OCI-LY3 (cell line): ENCODE results near the gene SH2D1B.

Experiments used
- H2AFZ ChIP-seq: fragments of 200-600, 300-600 bp; shearing (Covaris generic); 2 replicates; pipeline ENCODE4 v1.6.0; 2014; ENCODE audit warnings: antibody characterized with exemption, low read depth, low read length
- H3K27ac ChIP-seq: fragments of 200-600, 300-600 bp; sonication (generic); 2 replicates; pipeline ENCODE4 v1.5.1; 2014; ENCODE audit warnings: mild to moderate bottlenecking, low read length, moderate library complexity, mixed read lengths
- H3K27me3 ChIP-seq: fragments of 200-600, 300-600 bp; sonication (generic); 2 replicates; pipeline ENCODE4 v1.6.1; 2014; ENCODE audit warnings: low read depth, low read length, mixed read lengths
- H3K36me3 ChIP-seq: fragments of 200-600, 300-600 bp; sonication (generic); replicated peaks from 2 replicates; pipeline ENCODE3; 2014; ENCODE audit warnings: low read depth, low read length, mixed read lengths
- H3K4me1 ChIP-seq: fragments of 300-600, 200-600 bp; sonication (generic); 2 replicates; pipeline ENCODE4 v1.6.1; 2014; ENCODE audit warnings: low read length, mixed read lengths
- H3K4me2 ChIP-seq: fragments of 200-600, 300-600 bp; sonication (generic); 2 replicates; pipeline ENCODE4 v1.6.1; 2014; ENCODE audit warnings: low read length, mixed read lengths
- H3K4me3 ChIP-seq: fragments of 300-600, 200-600 bp; sonication (generic); 2 replicates; pipeline ENCODE4 v1.5.1; 2014; ENCODE audit warnings: antibody characterized with exemption, mild to moderate bottlenecking, low read length, moderate library complexity
- H3K79me2 ChIP-seq: fragments of 300-600, 200-600 bp; shearing (Covaris generic); 2 replicates; pipeline ENCODE4 v1.6.1; 2014; ENCODE audit warnings: mild to moderate bottlenecking, low read length, mixed read lengths
- H3K9ac ChIP-seq: fragments of 300-600, 200-600 bp; shearing (Covaris generic); 2 replicates; pipeline ENCODE4 v1.6.0; 2014; ENCODE audit warnings: mild to moderate bottlenecking, low read length, moderate library complexity
- H3K9me3 ChIP-seq: fragments of 200-600, 300-600 bp; shearing (Covaris generic); 2 replicates; pipeline ENCODE4 v1.6.1; 2014; ENCODE audit warnings: low read length, mixed read lengths; ENCODE audit not compliant: insufficient read depth
- H4K20me1 ChIP-seq: fragments of 200-600, 300-600 bp; sonication (generic); 2 replicates; pipeline ENCODE4 v1.6.1; 2016; ENCODE audit warnings: low read length, mixed read lengths; ENCODE audit not compliant: insufficient read depth
- CTCF ChIP-seq: fragments of 200-600, 300-600 bp; sonication (generic); IDR thresholded peaks from 2 replicates; pipeline ENCODE4 v1.5.1; 2014; ENCODE audit warnings: antibody characterized with exemption, low read length, low read depth
- EZH2phosphoT487 ChIP-seq: fragments of 200-600 bp; shearing (Covaris generic); IDR thresholded peaks from 2 replicates; pipeline ENCODE4 v1.6.1; 2018; ENCODE audit warnings: antibody characterized with exemption, mixed run types, low read depth

The SH2D1B gene

DNA sequence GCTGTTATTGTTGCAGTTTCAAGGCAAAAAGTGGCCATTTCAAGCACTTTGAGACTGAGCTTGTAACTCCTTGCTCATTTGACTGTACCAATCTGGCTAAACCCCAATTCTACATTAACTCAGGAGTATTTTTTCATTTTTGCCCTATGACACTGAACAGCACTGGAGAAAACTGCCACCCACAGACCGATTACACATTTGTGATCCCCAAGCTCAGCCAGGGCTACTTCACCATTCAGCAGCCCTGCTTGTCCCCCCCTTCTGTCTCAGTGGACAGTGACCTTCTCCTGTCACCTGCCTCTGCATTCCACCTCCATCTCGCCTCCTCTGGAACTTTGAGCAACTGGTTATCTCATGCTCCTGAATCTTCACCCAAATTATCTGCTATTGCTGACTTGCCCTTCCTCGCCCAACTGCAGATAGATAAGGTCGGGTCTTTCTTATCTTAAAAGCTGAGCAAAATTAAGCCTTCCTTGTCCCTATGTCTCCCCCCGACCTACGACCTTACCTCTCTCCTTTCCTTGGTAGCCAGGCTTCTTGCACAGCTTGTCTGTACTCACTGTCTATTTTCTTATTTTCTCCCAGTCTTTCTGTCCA, 60.6 kb downstream of the SH2D1B start:
- Histone ChIP-seq H3K9ac (no peak overlapping the region), H2AFZ (no peak overlapping the region), H3K4me2 (no peak overlapping the region), H3K36me3 (no peaks in the 10 kb centered on the region), H3K27me3 (peaks cover 71% of the 10 kb centered on the region), H3K4me3 (no peak overlapping the region), H4K20me1 (no peaks in the 10 kb centered on the region), H3K27ac (no peak overlapping the region), H3K4me1 (no peaks in the 10 kb centered on the region; the same call in 1 of the 2 replicates), H3K79me2 (no peaks in the 10 kb centered on the region), H3K9me3 (no peaks in the 10 kb centered on the region)
- TF ChIP-seq CTCF = no peak
- TF ChIP-seq EZH2phosphoT487 = no peak

DNA sequence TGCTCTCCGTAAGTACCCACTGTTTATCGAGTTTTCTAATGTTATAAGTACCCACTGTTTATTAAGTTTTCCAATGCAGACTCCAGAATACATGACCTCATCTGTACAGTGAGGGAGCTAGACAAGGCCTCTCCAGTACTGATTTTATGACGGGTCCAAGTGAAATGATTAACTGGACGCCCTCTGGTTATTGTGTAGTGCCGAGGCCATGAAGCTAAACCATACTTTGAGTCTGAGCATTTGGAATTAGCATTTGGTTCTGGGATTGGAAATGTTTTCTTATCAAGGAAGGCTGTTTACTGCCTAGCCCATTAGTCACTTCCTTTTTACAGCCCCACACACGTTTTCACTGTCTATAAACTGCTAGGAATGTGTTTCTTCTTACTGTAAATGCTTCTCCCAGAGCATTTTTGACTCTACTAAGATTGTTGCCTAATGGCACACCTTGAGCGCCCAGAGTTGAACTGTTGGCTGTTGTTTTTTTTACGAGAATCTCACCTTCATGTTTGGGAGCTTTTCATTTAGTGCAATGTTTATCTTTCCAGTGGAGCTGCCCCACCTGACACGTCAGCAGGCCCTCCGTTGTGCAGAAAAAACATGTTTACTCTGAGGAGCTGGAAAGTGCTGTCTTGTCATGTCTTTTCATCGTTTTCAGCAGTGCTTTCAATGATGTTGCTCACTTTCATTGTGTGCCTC, 62.2 kb downstream of the SH2D1B start:
- Histone ChIP-seq H4K20me1 (no peaks in the 10 kb centered on the region), H3K9ac (no peak overlapping the region), H3K4me1 (no peaks in the 10 kb centered on the region; the same call in 1 of the 2 replicates), H3K79me2 (no peaks in the 10 kb centered on the region), H2AFZ (no peak overlapping the region), H3K9me3 (no peaks in the 10 kb centered on the region), H3K27me3 (peaks cover 63% of the 10 kb centered on the region), H3K4me3 (no peak overlapping the region), H3K27ac (no peak overlapping the region), H3K36me3 (no peaks in the 10 kb centered on the region), H3K4me2 (no peak overlapping the region)
- TF ChIP-seq EZH2phosphoT487 (no peak), CTCF (no peak)

DNA sequence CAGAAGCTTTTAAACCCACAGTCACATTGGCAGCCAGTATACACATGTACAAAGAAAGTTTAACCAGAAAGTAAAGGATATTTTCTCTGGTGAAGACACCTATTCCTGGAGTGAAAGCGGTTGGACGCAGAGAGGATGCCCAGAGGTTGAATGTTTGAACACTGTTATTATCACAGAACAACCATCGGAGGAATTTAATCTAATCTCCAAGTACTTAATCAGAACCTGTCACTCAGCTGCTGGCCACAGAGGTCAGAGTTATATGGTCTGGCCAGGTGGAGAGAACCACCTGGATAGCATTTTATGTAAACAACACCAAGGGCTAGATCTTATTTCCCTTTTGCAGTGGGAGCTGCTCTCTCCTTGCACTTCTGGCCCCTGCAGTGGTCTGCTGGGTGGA, 64.7 kb downstream of the SH2D1B start:
- Histone ChIP-seq H3K4me3 (no peak overlapping the region), H3K4me1 (peaks cover 3% of the 10 kb centered on the region), H2AFZ (no peak overlapping the region), H3K36me3 (no peaks in the 10 kb centered on the region), H3K27ac (no peak overlapping the region), H4K20me1 (no peaks in the 10 kb centered on the region), H3K79me2 (no peaks in the 10 kb centered on the region), H3K4me2 (no peak overlapping the region), H3K9ac (no peak overlapping the region), H3K9me3 (no peaks in the 10 kb centered on the region), H3K27me3 (peaks cover 39% of the 10 kb centered on the region)
- TF ChIP-seq EZH2phosphoT487 (no peak), CTCF (no peak)
